ENCODE results near the gene SOCS7.

DNA sequence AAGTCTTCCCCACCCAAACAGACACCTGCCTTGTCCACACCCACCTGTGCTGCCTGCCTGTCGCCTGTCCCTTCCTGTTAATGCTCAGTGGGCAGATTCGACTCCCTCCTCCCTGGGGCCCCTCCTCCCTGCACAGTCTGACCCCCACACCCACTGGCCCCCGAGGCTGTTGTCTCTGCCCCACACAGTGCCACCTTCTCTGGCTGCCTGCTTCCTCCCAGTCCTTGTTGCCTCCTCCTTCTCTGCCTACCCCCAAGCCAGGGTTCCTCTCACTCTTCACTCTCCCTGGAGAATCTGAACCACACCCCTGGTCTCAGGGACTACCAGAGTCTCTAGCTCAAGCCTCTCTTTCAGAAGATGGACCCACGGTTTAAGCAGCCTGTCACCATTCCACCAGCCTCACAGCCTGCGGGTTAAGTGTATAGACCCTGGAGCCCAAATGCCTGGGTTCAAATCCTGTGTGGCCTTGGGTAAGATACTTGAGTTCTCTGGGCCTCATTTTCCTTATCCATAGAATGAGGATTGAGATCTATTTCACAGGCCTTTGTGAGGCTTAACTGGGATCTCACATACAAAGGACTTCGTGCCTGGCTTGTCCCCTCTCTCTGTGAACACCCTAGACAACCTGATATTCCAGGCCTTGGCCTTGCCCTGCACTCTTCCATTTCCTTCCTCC, 72.8 kb downstream of the SOCS7 start:
- TF ChIP-seq, protein P1, sequence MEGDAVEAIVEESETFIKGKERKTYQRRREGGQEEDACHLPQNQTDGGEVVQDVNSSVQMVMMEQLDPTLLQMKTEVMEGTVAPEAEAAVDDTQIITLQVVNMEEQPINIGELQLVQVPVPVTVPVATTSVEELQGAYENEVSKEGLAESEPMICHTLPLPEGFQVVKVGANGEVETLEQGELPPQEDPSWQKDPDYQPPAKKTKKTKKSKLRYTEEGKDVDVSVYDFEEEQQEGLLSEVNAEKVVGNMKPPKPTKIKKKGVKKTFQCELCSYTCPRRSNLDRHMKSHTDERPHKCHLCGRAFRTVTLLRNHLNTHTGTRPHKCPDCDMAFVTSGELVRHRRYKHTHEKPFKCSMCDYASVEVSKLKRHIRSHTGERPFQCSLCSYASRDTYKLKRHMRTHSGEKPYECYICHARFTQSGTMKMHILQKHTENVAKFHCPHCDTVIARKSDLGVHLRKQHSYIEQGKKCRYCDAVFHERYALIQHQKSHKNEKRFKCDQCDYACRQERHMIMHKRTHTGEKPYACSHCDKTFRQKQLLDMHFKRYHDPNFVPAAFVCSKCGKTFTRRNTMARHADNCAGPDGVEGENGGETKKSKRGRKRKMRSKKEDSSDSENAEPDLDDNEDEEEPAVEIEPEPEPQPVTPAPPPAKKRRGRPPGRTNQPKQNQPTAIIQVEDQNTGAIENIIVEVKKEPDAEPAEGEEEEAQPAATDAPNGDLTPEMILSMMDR (IDR thresholded peaks at IDR 0.05), result no peak
- TF ChIP-seq POLR2A (IDR thresholded peaks at IDR 0.05), result no peak
